Measurements from ENCODE around the gene ITGB6. TPM values are rescaled to one million over a fixed set of nuclear protein-coding genes. Genes with fewer than 3 reads are reported as not detected.
A peak's percentile ranks its signal among the peaks of the same experiment; 100 is the strongest.

The ITGB6 gene
- total RNA-seq, 1 experiment from 2014 or later: not detected

GRCh38 chr2:160226367-160226766 lies 26.3 kb upstream of the ITGB6 start:
- Mint-ChIP-seq H3K4me3 (no peak overlapping the region), H3K27me3 (ENCODE audit: low read depth) (no peaks in the 10 kb centered on the region), H3K4me1 (peaks cover 7% of the 10 kb centered on the region), H3K9me3 (no peaks in the 10 kb centered on the region), H3K27ac (0 out of 2 replicates have a peak overlapping the region, but pooled peaks have one; percentile 29), H3K36me3 (no peaks in the 10 kb centered on the region)
- ATAC-seq (peak; percentile 24; the same call in 1 of the 2 replicates), DNase-seq (ENCODE audit: low spot score) (no peak)
- no peak for TF ChIP-seq STAT6 (CRISPR knock-in tag; conservative IDR thresholded peaks at IDR 0.05; ENCODE audit: low read depth)
- no peak for TF ChIP-seq ERG (CRISPR knock-in tag; IDR thresholded peaks at IDR 0.05)
- TF ChIP-seq NFATC4 (CRISPR knock-in tag; IDR thresholded peaks at IDR 0.05): no peak
- TF ChIP-seq TCF7 (CRISPR knock-in tag; IDR thresholded peaks at IDR 0.05; ENCODE audit: low read depth): no peak
- TF ChIP-seq ZNF232 (CRISPR knock-in tag; IDR thresholded peaks at IDR 0.05): no peak
- TF ChIP-seq SP1 (CRISPR knock-in tag; conservative IDR thresholded peaks at IDR 0.05): no peak
- no peak for TF ChIP-seq ZNF121 (CRISPR knock-in tag; IDR thresholded peaks at IDR 0.05)
- no peak for TF ChIP-seq USF1 (CRISPR knock-in tag; IDR thresholded peaks at IDR 0.05)
- no peak for TF ChIP-seq CDX4 (CRISPR knock-in tag; IDR thresholded peaks at IDR 0.05; ENCODE audit: borderline replicate concordance)
- TF ChIP-seq ZNF425 (CRISPR knock-in tag; conservative IDR thresholded peaks at IDR 0.05): no peak
- TF ChIP-seq NR3C1 (CRISPR knock-in tag; conservative IDR thresholded peaks at IDR 0.05; ENCODE audit: low read depth): no peak
- TF ChIP-seq HMGA2 (CRISPR knock-in tag; IDR thresholded peaks at IDR 0.05): no peak
- no peak for TF ChIP-seq PRDM15 (CRISPR knock-in tag; IDR thresholded peaks at IDR 0.05)
- TF ChIP-seq KAT7 (CRISPR knock-in tag; IDR thresholded peaks at IDR 0.05; ENCODE audit: borderline replicate concordance): no peak
- no peak for TF ChIP-seq E2F5 (CRISPR knock-in tag; IDR thresholded peaks at IDR 0.05)
- TF ChIP-seq GTF2I (CRISPR knock-in tag; conservative IDR thresholded peaks at IDR 0.05): no peak
- no peak for TF ChIP-seq E2F4 (CRISPR knock-in tag; IDR thresholded peaks at IDR 0.05; ENCODE audit: borderline replicate concordance, low read depth)
- TF ChIP-seq HMGXB4 (CRISPR knock-in tag; IDR thresholded peaks at IDR 0.05): no peak
- TF ChIP-seq IRF1 (CRISPR knock-in tag; IDR thresholded peaks at IDR 0.05): no peak
- ChIA-PET CTCF (interaction anchor here (0.8 to 2.1 kb wide), 3 partner anchors 25 to 838 kb away, joined by 4 to 9 read pairs (median 5); no protein-coding TSS in a partner anchor), POLR2A (no interaction called here)

Data from WTC11 (cell line).